ENCODE data around the gene MAPK1. TPM values are rescaled to one million over a fixed set of nuclear protein-coding genes. Genes with fewer than 3 reads are reported as not detected.
"Not testable (repeated sequence)": the region's sequence is repeated elsewhere in the genome, so short reads cannot be mapped to it uniquely, and the experiment has no call there.

MAPK1 gene
- total RNA-seq, 1 experiment from 2014 or later, result 139 TPM

- no TSS peak for BruUV-seq (replicated peaks)
- TF ChIP-seq CTCF (conservative IDR thresholded peaks at IDR 0.05; ENCODE audit: low read depth, low read length), result no peak
- no peak for TF ChIP-seq EZH2 (IDR thresholded peaks at IDR 0.05; ENCODE audit: borderline replicate concordance, low read depth, low read length, poor library complexity, severe bottlenecking)
- ChIA-PET CTCF (no interaction called here), POLR2A (ENCODE audit: low non-redundant PET) (no interaction called here)
- Histone ChIP-seq H3K4me1 (ENCODE audit: insufficient read depth, low read length, poor library complexity, severe bottlenecking) (no peaks in the 10 kb centered on the region), H3K27ac (ENCODE audit: low read depth, low read length, poor library complexity, severe bottlenecking) (no peak overlapping the region), H3K27me3 (replicated peaks; ENCODE audit: insufficient read depth, low read depth, low read length, poor library complexity) (no peaks in the 10 kb centered on the region), H3K36me3 (ENCODE audit: insufficient read depth, low read length, poor library complexity, severe bottlenecking) (no peaks in the 10 kb centered on the region), H3K4me3 (ENCODE audit: low read depth, low read length, poor library complexity, severe bottlenecking) (no peak overlapping the region), H3K9me3 (ENCODE audit: low read depth, low read length, poor library complexity, severe bottlenecking) (no peaks in the 10 kb centered on the region)
- DNase-seq (ENCODE audit: low spot score), result no peak
- intact Hi-C loops (cut with micrococcal nuclease; ENCODE audit: unreplicated experiment), result no loop called here
These were observed 141.3 kb downstream of the MAPK1 start for GRCh38 chr22:21725956-21726649.

GRCh38 chr22:21724496-21724895 lies 142.9 kb downstream of the MAPK1 start:
- CTCF ChIA-PET, result not testable (repeated sequence)
- POLR2A ChIA-PET (ENCODE audit: low non-redundant PET), result interaction anchor here (0.7 kb wide), 1 partner anchor 112 kb away, joined by 9 read pairs; no protein-coding TSS in a partner anchor

GRCh38 chr22:21721195-21721852 lies 146.1 kb downstream of the MAPK1 start:
- H3K4me1 ChIP-seq (ENCODE audit: insufficient read depth, low read length, poor library complexity, severe bottlenecking); H3K36me3 ChIP-seq (ENCODE audit: insufficient read depth, low read length, poor library complexity, severe bottlenecking); intact Hi-C loops (cut with micrococcal nuclease; ENCODE audit: unreplicated experiment); H3K27ac ChIP-seq (ENCODE audit: low read depth, low read length, poor library complexity, severe bottlenecking); CTCF ChIA-PET; H3K9me3 ChIP-seq (ENCODE audit: low read depth, low read length, poor library complexity, severe bottlenecking); BruUV-seq (replicated peaks); H3K4me3 ChIP-seq (ENCODE audit: low read depth, low read length, poor library complexity, severe bottlenecking); DNase-seq (ENCODE audit: low spot score); H3K27me3 ChIP-seq (replicated peaks; ENCODE audit: insufficient read depth, low read depth, low read length, poor library complexity): not testable (repeated sequence)
- POLR2A ChIA-PET (ENCODE audit: low non-redundant PET), result interaction anchor here (0.6 kb wide), 1 partner anchor 255 kb away, joined by 4 read pairs; no protein-coding TSS in a partner anchor

More at GRCh38 chr22:21724496-21724895, 142.9 kb downstream of the MAPK1 start:
- H3K27me3 ChIP-seq (replicated peaks; ENCODE audit: insufficient read depth, low read depth, low read length, poor library complexity); intact Hi-C loops (cut with micrococcal nuclease; ENCODE audit: unreplicated experiment); H3K9me3 ChIP-seq (ENCODE audit: low read depth, low read length, poor library complexity, severe bottlenecking); H3K27ac ChIP-seq (ENCODE audit: low read depth, low read length, poor library complexity, severe bottlenecking); DNase-seq (ENCODE audit: low spot score); H3K4me3 ChIP-seq (ENCODE audit: low read depth, low read length, poor library complexity, severe bottlenecking); H3K36me3 ChIP-seq (ENCODE audit: insufficient read depth, low read length, poor library complexity, severe bottlenecking); H3K4me1 ChIP-seq (ENCODE audit: insufficient read depth, low read length, poor library complexity, severe bottlenecking); BruUV-seq (replicated peaks): not testable (repeated sequence)

GRCh38 chr22:21720191-21720859 lies 147.1 kb downstream of the MAPK1 start:
- H3K27me3 ChIP-seq (replicated peaks; ENCODE audit: insufficient read depth, low read depth, low read length, poor library complexity); H3K4me1 ChIP-seq (ENCODE audit: insufficient read depth, low read length, poor library complexity, severe bottlenecking); H3K36me3 ChIP-seq (ENCODE audit: insufficient read depth, low read length, poor library complexity, severe bottlenecking); DNase-seq (ENCODE audit: low spot score); POLR2A ChIA-PET (ENCODE audit: low non-redundant PET); intact Hi-C loops (cut with micrococcal nuclease; ENCODE audit: unreplicated experiment); H3K27ac ChIP-seq (ENCODE audit: low read depth, low read length, poor library complexity, severe bottlenecking); H3K9me3 ChIP-seq (ENCODE audit: low read depth, low read length, poor library complexity, severe bottlenecking); CTCF ChIA-PET; BruUV-seq (replicated peaks); H3K4me3 ChIP-seq (ENCODE audit: low read depth, low read length, poor library complexity, severe bottlenecking): not testable (repeated sequence)
